Mammary epithelial cell (primary cell): ENCODE measurements around the gene CCT8.

Experiments
- CTCF ChIP-seq, 2 donors: IDR thresholded peaks in 1 of 2; conservative IDR thresholded peaks in 1 of 2; 2 replicates each; pipeline ENCODE4 v1.5.1; 2011 to 2012; ENCODE audit warnings: inconsistent platforms in 2 of 2, low read length in 2 of 2, mild to moderate bottlenecking in 2 of 2, control low read depth in 1 of 2, low read depth in 1 of 2; ENCODE audit not compliant: insufficient read depth in 1 of 2; ENCODE audit errors: extremely low read depth in 1 of 2
- EZH2 ChIP-seq: IDR thresholded peaks from 2 replicates; pipeline ENCODE4 v1.6.1; 2012; ENCODE audit warnings: low read length, inconsistent platforms, borderline replicate concordance

GRCh38 chr21:29114765-29115500 is 41.5 kb upstream of the CCT8 start:
- TF ChIP-seq CTCF (conservative IDR thresholded peaks at IDR 0.05 in 1 of 2, IDR thresholded peaks at IDR 0.05 in 1 of 2; ENCODE audit: extremely low read depth in 1 of 2, insufficient read depth in 1 of 2, low read depth in 1 of 2, low read length in 2 of 2) (no peak), EZH2 (no peak)
